Epithelial cell of esophagus (primary cell): Measurements from ENCODE around the gene ABLIM2.

ENCODE experiments used
- DNase-seq: peaks from one replicate; pipeline ENCODE4 v3.0.0; 2010; ENCODE audit warnings: low read depth
- H3K4me3 ChIP-seq: 2 replicates; pipeline ENCODE4 v1.5.1; 2011; ENCODE audit warnings: mild to moderate bottlenecking, low read length, control low read depth
- TF ChIP-seq, protein P1 (sequence below): IDR thresholded peaks from 2 replicates; pipeline ENCODE4 v1.5.1; 2011; ENCODE audit warnings: low read depth, mild to moderate bottlenecking, low read length, control low read depth, inconsistent platforms; ENCODE audit not compliant: insufficient read depth; ENCODE audit errors: missing control alignments

ABLIM2 gene

DNA sequence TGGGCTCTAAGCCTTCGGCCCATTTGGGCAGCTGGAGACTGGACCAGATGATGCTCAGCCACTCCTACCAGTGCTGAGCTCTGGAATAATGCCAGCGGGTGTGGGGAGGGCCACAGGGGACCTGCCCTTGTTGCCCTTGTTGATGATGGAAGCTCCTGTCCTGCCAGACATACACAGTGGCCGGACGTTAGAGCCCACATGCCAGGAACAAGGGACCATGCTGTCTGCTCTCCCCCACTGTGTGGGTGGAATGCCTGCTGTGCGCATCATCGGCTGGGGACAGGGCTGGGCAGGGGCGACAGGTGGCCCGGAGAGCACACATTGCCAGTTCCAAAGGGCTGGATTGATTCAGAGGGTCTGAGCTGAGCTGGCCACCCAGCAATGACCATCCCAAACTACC lies 2.0 kb downstream of the ABLIM2 start:
- DNase-seq: no peak
- no peak overlapping the region for H3K4me3 ChIP-seq
- TF ChIP-seq, protein P1, sequence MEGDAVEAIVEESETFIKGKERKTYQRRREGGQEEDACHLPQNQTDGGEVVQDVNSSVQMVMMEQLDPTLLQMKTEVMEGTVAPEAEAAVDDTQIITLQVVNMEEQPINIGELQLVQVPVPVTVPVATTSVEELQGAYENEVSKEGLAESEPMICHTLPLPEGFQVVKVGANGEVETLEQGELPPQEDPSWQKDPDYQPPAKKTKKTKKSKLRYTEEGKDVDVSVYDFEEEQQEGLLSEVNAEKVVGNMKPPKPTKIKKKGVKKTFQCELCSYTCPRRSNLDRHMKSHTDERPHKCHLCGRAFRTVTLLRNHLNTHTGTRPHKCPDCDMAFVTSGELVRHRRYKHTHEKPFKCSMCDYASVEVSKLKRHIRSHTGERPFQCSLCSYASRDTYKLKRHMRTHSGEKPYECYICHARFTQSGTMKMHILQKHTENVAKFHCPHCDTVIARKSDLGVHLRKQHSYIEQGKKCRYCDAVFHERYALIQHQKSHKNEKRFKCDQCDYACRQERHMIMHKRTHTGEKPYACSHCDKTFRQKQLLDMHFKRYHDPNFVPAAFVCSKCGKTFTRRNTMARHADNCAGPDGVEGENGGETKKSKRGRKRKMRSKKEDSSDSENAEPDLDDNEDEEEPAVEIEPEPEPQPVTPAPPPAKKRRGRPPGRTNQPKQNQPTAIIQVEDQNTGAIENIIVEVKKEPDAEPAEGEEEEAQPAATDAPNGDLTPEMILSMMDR: no peak

DNA sequence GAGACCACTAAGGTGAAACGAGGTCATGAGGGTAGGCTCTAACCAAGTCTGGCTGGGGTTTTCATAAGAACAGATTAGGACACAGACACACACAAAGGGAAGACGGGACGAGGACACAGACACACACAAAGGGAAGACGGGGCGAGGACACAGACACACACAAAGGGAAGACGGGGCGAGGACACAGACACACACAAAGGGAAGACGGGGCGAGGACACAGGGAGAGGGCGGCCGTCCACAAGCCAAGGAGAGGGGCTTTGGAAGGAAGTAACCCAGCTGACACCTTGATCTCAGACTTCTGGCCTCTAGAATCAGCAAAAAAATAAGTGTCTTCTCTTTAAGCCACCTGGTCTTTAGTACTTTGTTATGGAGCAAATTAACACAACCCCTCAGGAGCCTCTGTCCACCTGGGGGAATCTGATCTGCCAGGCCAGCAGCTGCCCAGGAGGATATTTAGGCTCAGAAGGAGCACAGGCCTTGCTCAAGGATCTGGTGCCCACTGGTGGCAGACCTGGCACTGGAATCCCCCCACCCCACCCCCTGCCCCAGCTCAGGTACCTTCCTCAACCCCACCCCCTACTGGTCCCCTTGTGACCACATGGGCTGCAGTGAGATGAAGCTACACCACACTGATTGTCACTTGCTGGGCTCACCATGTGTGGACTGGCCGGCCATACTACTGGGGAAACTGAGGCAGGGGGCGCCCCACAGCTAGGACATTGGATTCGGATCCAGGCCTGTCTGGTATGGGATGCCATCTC lies 2.8 kb downstream of the ABLIM2 start:
- TF ChIP-seq, protein P1: no peak
- DNase-seq: no peak
- H3K4me3 ChIP-seq: no peak overlapping the region

DNA sequence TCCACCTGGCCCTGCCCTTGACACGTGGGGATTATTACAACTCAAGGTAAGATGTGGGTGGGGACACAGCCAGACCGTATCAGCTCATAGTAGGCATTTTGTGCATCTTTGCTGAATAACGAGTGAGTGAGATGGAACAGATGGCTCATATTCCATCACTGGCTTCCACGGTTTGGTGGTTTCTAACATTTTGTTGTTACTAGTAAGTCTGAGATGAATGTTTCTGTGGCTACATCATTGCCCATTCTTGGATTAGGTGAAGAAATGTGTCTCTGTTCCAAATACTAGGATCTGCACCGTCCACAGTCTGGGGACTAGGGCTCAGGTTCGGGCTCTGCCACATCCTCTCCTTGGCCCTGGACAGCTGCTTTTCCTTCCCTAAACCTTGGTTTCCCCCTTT lies 3.6 kb downstream of the ABLIM2 start:
- no peak for DNase-seq

DNA sequence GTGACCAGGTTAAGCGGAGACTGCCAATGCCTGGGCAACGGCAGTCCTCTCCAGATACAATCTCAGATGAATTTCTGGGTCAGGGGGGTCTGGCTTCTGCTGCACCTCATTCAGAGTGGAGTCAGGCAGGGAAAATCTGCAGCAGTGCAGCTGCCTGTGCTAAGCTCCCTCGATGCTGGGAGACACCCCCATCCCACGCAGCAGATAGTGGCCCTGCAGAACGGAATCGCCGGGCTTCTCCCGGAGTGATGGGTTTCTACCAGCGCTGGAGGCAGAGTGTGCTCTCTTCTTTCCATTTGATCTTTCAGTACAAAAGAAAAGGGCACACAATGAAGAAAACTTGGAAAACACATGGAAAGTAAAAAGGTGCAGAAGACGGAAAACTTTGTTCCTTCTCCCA lies 5.2 kb downstream of the ABLIM2 start:
- DNase-seq: no peak
- H3K4me3 ChIP-seq: no peak overlapping the region
- TF ChIP-seq, protein P1: no peak

More for the DNA sequence above, 3.6 kb downstream of the ABLIM2 start:
- TF ChIP-seq, protein P1: no peak
- no peak overlapping the region for H3K4me3 ChIP-seq

DNA sequence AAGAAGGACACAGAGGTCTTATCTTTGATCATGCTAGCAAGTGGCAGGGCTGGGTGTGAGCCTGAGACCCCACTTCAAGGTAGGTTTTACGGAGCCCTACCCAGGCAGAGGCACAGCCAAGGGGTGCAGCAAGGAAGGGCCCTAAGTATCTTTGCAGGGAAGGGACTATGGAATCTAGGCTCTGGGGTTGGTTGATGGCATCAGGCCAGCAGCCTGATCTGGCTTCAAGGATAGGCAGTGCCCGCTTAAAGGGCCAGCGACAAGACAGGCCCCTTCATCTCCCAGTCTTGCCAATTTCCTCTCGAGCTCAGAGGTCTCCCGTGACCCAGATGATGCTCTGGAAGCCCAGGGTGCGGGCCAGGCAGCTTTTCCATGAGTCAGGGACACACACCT lies 5.8 kb downstream of the ABLIM2 start:
- H3K4me3 ChIP-seq: no peak overlapping the region
- TF ChIP-seq, protein P1: no peak
- no peak for DNase-seq

DNA sequence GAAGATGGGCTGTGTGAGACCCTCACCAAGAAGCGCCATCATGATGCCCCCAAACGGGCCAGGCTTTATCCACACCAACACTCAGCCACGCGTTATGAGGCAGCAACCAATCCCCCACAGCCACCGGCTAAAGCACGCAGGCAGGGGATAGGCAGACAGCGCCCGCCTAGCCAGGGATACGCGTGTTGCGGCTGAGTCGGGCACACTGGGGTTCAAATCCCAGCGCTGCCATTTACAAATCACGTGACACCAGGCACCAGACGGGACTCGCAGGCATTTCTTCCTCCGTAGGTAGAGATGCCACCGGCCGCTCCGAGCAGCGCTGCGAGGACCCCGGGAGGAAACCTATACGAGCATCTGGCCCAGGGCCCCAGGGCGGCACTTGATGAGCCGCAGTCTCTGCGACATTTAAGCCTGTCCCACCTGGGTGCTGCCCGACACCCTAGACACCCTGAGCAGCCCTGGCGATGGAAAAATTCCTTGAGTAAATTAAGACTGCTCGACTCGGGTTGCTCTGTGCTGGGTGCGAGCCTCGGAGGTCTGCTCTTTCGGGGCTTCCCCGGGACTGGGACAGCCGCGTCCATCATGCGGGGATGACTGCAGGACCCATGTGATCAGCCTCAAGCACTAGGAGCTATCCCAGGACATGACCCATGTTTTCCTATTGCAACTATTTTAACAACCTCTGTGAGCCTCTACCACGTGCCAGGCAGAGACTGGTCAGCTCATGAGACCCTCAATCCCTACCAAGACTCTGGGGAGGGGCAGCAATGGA lies 6.3 kb downstream of the ABLIM2 start:
- H3K4me3 ChIP-seq: no peak overlapping the region
- DNase-seq: no peak

More for the DNA sequence above, 6.3 kb downstream of the ABLIM2 start:
- TF ChIP-seq, protein P1: no peak
